ENCODE data around the gene INTS15. TPM values are rescaled to one million over a fixed set of nuclear protein-coding genes. Genes with fewer than 3 reads are reported as not detected.

INTS15 gene
- polyA plus RNA-seq, 1 of the 3 experiments (the other 2 are of a cell fraction), result 39.1 TPM

GRCh38 chr7:6600093-6600492, 10.3 kb downstream of the INTS15 start:
- peaks cover 43 to 45% of the 10 kb centered on the region in 2 experiments for H3K36me3 ChIP-seq (replicated peaks in 1 of 2; ENCODE audit: control insufficient read depth in 1 of 2, insufficient read depth in 2 of 2, low read length in 1 of 2)
- H3K4me1 ChIP-seq (ENCODE audit: control insufficient read depth in 1 of 2, insufficient read depth in 2 of 2, low read depth in 1 of 2, low read length in 1 of 2), result no peaks in the 10 kb centered on the region
- no peaks in the 10 kb centered on the region for H3K9me2 ChIP-seq
- no peaks in the 10 kb centered on the region for H3K79me2 ChIP-seq (ENCODE audit: insufficient read depth)
- 96% methylated on average over 14 of the region's 15 CpGs for WGBS (ENCODE audit: low lambda C conversion rate)
- no peak overlapping the region for H2AFZ ChIP-seq (ENCODE audit: low read depth)
- H3K9ac ChIP-seq, result no peak overlapping the region
- H3K27me3 ChIP-seq (ENCODE audit: insufficient read depth), result no peaks in the 10 kb centered on the region
- TF ChIP-seq USF1 (IDR thresholded peaks at IDR 0.05; ENCODE audit: borderline replicate concordance, low read depth), result no peak
- TF ChIP-seq MAX (IDR thresholded peaks at IDR 0.05; ENCODE audit: low read depth), result no peak
- no peak for TF ChIP-seq TEAD4 (IDR thresholded peaks at IDR 0.05; ENCODE audit: borderline replicate concordance, insufficient read depth)
- no peak for TF ChIP-seq EZH2phosphoT487 (IDR thresholded peaks at IDR 0.05; ENCODE audit: borderline replicate concordance, low read depth)
- TF ChIP-seq IRF3 (IDR thresholded peaks at IDR 0.05; ENCODE audit: low read depth, low read length), result no peak
- TF ChIP-seq USF2 (IDR thresholded peaks at IDR 0.05; ENCODE audit: borderline replicate concordance, low read depth, low read length), result no peak
- no peak for TF ChIP-seq CHD2 (IDR thresholded peaks at IDR 0.05; ENCODE audit: low read length, partially characterized antibody)
- TF ChIP-seq POLR2AphosphoS5 (IDR thresholded peaks at IDR 0.05; ENCODE audit: low read depth, low read length), result no peak
- no peak for TF ChIP-seq CTCF (IDR thresholded peaks at IDR 0.05)
- no peak for TF ChIP-seq PBX3 (IDR thresholded peaks at IDR 0.05)
- no peak for TF ChIP-seq RFX5 (IDR thresholded peaks at IDR 0.05; ENCODE audit: low read length)
- no peak for TF ChIP-seq MXI1 (IDR thresholded peaks at IDR 0.05; ENCODE audit: low read depth, low read length)
- peak; percentile 19 for DNase-seq
- no peak overlapping the region for H3K27ac ChIP-seq (ENCODE audit: low read depth in 2 of 2, low read length in 1 of 2)
- H4K20me1 ChIP-seq (ENCODE audit: insufficient read depth), result no peaks in the 10 kb centered on the region; the same call in 1 of the 2 replicates
- H3F3A ChIP-seq (replicated peaks; ENCODE audit: insufficient read depth), result no peaks in the 10 kb centered on the region
- no peak overlapping the region for H3K4me3 ChIP-seq (ENCODE audit: low read depth in 2 of 2, low read length in 1 of 2)
- H3K9me3 ChIP-seq, result no peaks in the 10 kb centered on the region
- no peak overlapping the region for H3K4me2 ChIP-seq
- ChIA-PET CTCF (interaction anchor here (0.6 to 1.4 kb wide), 3 partner anchors 16 to 60 kb away, joined by 3 to 4 read pairs (median 3); partner anchors contain the start of gene ZNF853), POLR2A (no interaction called here)
